Immature natural killer cell (primary cell): ENCODE measurements around the gene TRAF4. TPM values are rescaled to one million over a fixed set of nuclear protein-coding genes. Genes with fewer than 3 reads are reported as not detected.

Experiments
- DNase-seq, 3 donors: peaks; one replicate each; pipeline ENCODE4 v3.0.0; 2022; ENCODE audit warnings: mixed read lengths in 1 of 3
- H3K27ac Mint-ChIP-seq, 6 donors: one replicate each; pipeline ENCODE4 v1.8.0; 2020; ENCODE audit warnings: mixed read lengths in 6 of 6, mild to moderate bottlenecking in 5 of 6, inconsistent platforms in 4 of 6, moderate library complexity in 3 of 6
- H3K27me3 Mint-ChIP-seq, 3 donors: one replicate each; pipeline ENCODE4 v1.8.0; 2020 to 2021; ENCODE audit warnings: low read depth in 3 of 3, mild to moderate bottlenecking in 3 of 3, mixed read lengths in 3 of 3, moderate library complexity in 3 of 3, inconsistent platforms in 1 of 3
- H3K36me3 Mint-ChIP-seq, 3 donors: one replicate each; pipeline ENCODE4 v1.8.0; 2020; ENCODE audit warnings: mixed read lengths in 3 of 3, inconsistent platforms in 2 of 3, mild to moderate bottlenecking in 2 of 3
- H3K4me1 Mint-ChIP-seq, 2 donors: one replicate each; pipeline ENCODE4 v1.8.0; 2020; ENCODE audit warnings: inconsistent platforms in 2 of 2, mild to moderate bottlenecking in 2 of 2, mixed read lengths in 2 of 2, moderate library complexity in 1 of 2
- H3K4me3 Mint-ChIP-seq, 5 donors: one replicate each; pipeline ENCODE4 v1.8.0; 2020; ENCODE audit warnings: mild to moderate bottlenecking in 5 of 5, mixed read lengths in 5 of 5, inconsistent platforms in 3 of 5, moderate library complexity in 3 of 5
- H3K9me3 Mint-ChIP-seq, 6 donors: one replicate each; pipeline ENCODE4 v1.8.0; 2020; ENCODE audit warnings: mild to moderate bottlenecking in 6 of 6, mixed read lengths in 6 of 6, inconsistent platforms in 4 of 6, moderate library complexity in 3 of 6
- polyA plus RNA-seq, 3 donors: library from polyadenylated mRNA; unstranded; fragments of 300-500 nt; fragmentation: Illumina TruSeq; gene quantifications; one replicate each; pipeline ENCODE4 v1.2.3, GENCODE V29; 2021

Gene TRAF4
- polyA plus RNA-seq, result 1 to 10 TPM; 2.5 to 5.1 (median 2.7) TPM

GRCh38 chr17:28743243-28744103 lies at the start of gene TRAF4:
TRAF4 (plus strand) TSS chr17:28744011; CDS start chr17:28744113, 102 bp downstream.
- H3K36me3 Mint-ChIP-seq, result no peaks in the 10 kb centered on the region
- peak within 1 kb of the TSS; percentile 69 to 94 (median 83) for H3K27ac Mint-ChIP-seq

GRCh38 chr17:28698253-28698941 lies 45.4 kb upstream of the TRAF4 start:
- peak overlapping the region in 1 of 6 donors; percentile 3 for H3K27ac Mint-ChIP-seq
- peaks cover 15 to 68% (median 42%) of the 10 kb centered on the region in 3 donors for H3K36me3 Mint-ChIP-seq
- H3K27me3 Mint-ChIP-seq, result peaks cover 0 to 3% (median 1%) of the 10 kb centered on the region in 3 donors
- no peaks in the 10 kb centered on the region for H3K4me1 Mint-ChIP-seq
- H3K4me3 Mint-ChIP-seq, result no peak overlapping the region
- DNase-seq, result no peak
- no peaks in the 10 kb centered on the region for H3K9me3 Mint-ChIP-seq

More at GRCh38 chr17:28743243-28744103, at the start of gene TRAF4:
- DNase-seq, result peak; percentile 72 to 79 (median 77)
- Mint-ChIP-seq H3K9me3 (no peaks in the 10 kb centered on the region), H3K4me3 (peak within 1 kb of the TSS; percentile 84 to 94 (median 86)), H3K4me1 (peaks cover 10 to 22% of the 10 kb centered on the region in 2 donors), H3K27me3 (peaks cover 2 to 12% (median 5%) of the 10 kb centered on the region in 3 donors)

GRCh38 chr17:28700278-28700677 lies 43.5 kb upstream of the TRAF4 start:
- Mint-ChIP-seq H3K27me3 (peaks cover 0 to 3% (median 1%) of the 10 kb centered on the region in 3 donors), H3K27ac (no peak overlapping the region), H3K4me1 (no peaks in the 10 kb centered on the region), H3K9me3 (no peaks in the 10 kb centered on the region), H3K36me3 (peaks cover 4 to 55% (median 26%) of the 10 kb centered on the region in 3 donors), H3K4me3 (no peak overlapping the region)
- no peak for DNase-seq

GRCh38 chr17:28700830-28701492 lies 42.9 kb upstream of the TRAF4 start:
- Mint-ChIP-seq H3K4me3 (no peak overlapping the region), H3K36me3 (peaks cover 4 to 50% (median 25%) of the 10 kb centered on the region in 3 donors), H3K27ac (peak overlapping the region in 1 of 6 donors; percentile 53), H3K9me3 (no peaks in the 10 kb centered on the region), H3K27me3 (peaks cover 0 to 3% (median 1%) of the 10 kb centered on the region in 3 donors), H3K4me1 (no peaks in the 10 kb centered on the region)
- no peak for DNase-seq

- H3K4me3 Mint-ChIP-seq, result no peak overlapping the region
- peaks cover 4 to 42% (median 20%) of the 10 kb centered on the region in 3 donors for H3K36me3 Mint-ChIP-seq
- no peaks in the 10 kb centered on the region for H3K9me3 Mint-ChIP-seq
- no peaks in the 10 kb centered on the region for H3K4me1 Mint-ChIP-seq
- no peak for DNase-seq
- H3K27ac Mint-ChIP-seq, result peak overlapping the region in 3 of 6 donors; percentile 2 to 33 (median 18)
- H3K27me3 Mint-ChIP-seq, result peaks cover 0 to 3% (median 1%) of the 10 kb centered on the region in 3 donors
These were observed 41.6 kb upstream of the TRAF4 start for GRCh38 chr17:28702026-28702751.

- H3K36me3 Mint-ChIP-seq, result peaks cover 7 to 39% (median 20%) of the 10 kb centered on the region in 3 donors
- peaks cover 0 to 3% (median 1%) of the 10 kb centered on the region in 3 donors for H3K27me3 Mint-ChIP-seq
- no peak for DNase-seq
- no peaks in the 10 kb centered on the region for H3K9me3 Mint-ChIP-seq
- H3K4me1 Mint-ChIP-seq, result no peaks in the 10 kb centered on the region
- H3K27ac Mint-ChIP-seq, result peak overlapping the region in 1 of 6 donors; percentile 74
- no peak overlapping the region for H3K4me3 Mint-ChIP-seq
These were observed 41.1 kb upstream of the TRAF4 start for GRCh38 chr17:28702752-28703150.

GRCh38 chr17:28703552-28704218 lies 40.1 kb upstream of the TRAF4 start:
- H3K27me3 Mint-ChIP-seq, result no peaks in the 10 kb centered on the region
- H3K9me3 Mint-ChIP-seq, result no peaks in the 10 kb centered on the region
- H3K4me1 Mint-ChIP-seq, result no peaks in the 10 kb centered on the region
- H3K4me3 Mint-ChIP-seq, result no peak overlapping the region
- H3K36me3 Mint-ChIP-seq, result peaks cover 7 to 32% (median 15%) of the 10 kb centered on the region in 3 donors
- DNase-seq, result no peak
- H3K27ac Mint-ChIP-seq, result peak overlapping the region in 2 of 6 donors; percentile 30 to 43

GRCh38 chr17:28704219-28704858 lies 39.5 kb upstream of the TRAF4 start:
- H3K27ac Mint-ChIP-seq, result peak overlapping the region in 1 of 6 donors; percentile 30
- no peaks in the 10 kb centered on the region for H3K27me3 Mint-ChIP-seq
- no peak overlapping the region for H3K4me3 Mint-ChIP-seq
- H3K9me3 Mint-ChIP-seq, result no peaks in the 10 kb centered on the region
- DNase-seq, result no peak
- no peaks in the 10 kb centered on the region for H3K4me1 Mint-ChIP-seq
- H3K36me3 Mint-ChIP-seq, result peaks cover 7 to 31% (median 12%) of the 10 kb centered on the region in 3 donors

GRCh38 chr17:28705074-28705659 lies 38.6 kb upstream of the TRAF4 start:
- Mint-ChIP-seq H3K9me3 (no peaks in the 10 kb centered on the region), H3K4me3 (no peak overlapping the region), H3K27ac (peak overlapping the region in 1 of 6 donors; percentile 56)

GRCh38 chr17:28705728-28706334 lies 38.0 kb upstream of the TRAF4 start:
- DNase-seq, result no peak
- Mint-ChIP-seq H3K27ac (no peak overlapping the region), H3K36me3 (peaks cover 7 to 19% (median 9%) of the 10 kb centered on the region in 3 donors), H3K4me3 (no peak overlapping the region), H3K27me3 (no peaks in the 10 kb centered on the region), H3K4me1 (peaks cover 4 to 6% of the 10 kb centered on the region in 2 donors), H3K9me3 (no peaks in the 10 kb centered on the region)

More at GRCh38 chr17:28705074-28705659, 38.6 kb upstream of the TRAF4 start:
- H3K27me3 Mint-ChIP-seq, result no peaks in the 10 kb centered on the region
- H3K4me1 Mint-ChIP-seq, result no peaks in the 10 kb centered on the region
- H3K36me3 Mint-ChIP-seq, result peaks cover 7 to 23% (median 12%) of the 10 kb centered on the region in 3 donors
- no peak for DNase-seq

- peaks cover 0 to 4% (median 3%) of the 10 kb centered on the region in 3 donors for H3K27me3 Mint-ChIP-seq
- H3K4me3 Mint-ChIP-seq, result no peak overlapping the region
- peaks cover 6 to 10% of the 10 kb centered on the region in 2 donors for H3K4me1 Mint-ChIP-seq
- H3K36me3 Mint-ChIP-seq, result peaks cover 6 to 14% (median 7%) of the 10 kb centered on the region in 3 donors
- DNase-seq, result no peak
- H3K9me3 Mint-ChIP-seq, result no peaks in the 10 kb centered on the region
- H3K27ac Mint-ChIP-seq, result peak overlapping the region in 4 of 6 donors; percentile 2 to 65 (median 48)
These were observed 37.1 kb upstream of the TRAF4 start for GRCh38 chr17:28706471-28707338.
